IMR-90 (cell line): ENCODE measurements around the gene ANGPTL4. TPM values are rescaled to one million over a fixed set of nuclear protein-coding genes. Genes with fewer than 3 reads are reported as not detected.

Experiments
- ATAC-seq: fragments of 200-7000 bp; cut with Tn5 transposase; 2 replicates; pipeline ENCODE4 v1.9.1; 2020; ENCODE audit warnings: low read depth, mild to moderate bottlenecking, moderate library complexity
- BruUV-seq: library from RNA; stranded (reverse); fragments of 400-500 nt; replicated peaks from 2 replicates; lab custom pipeline; 2021; lab: Mats Ljungman, UMichigan
- CTCF ChIA-PET: fragments of 300-600 bp; formaldehyde crosslinking; extraction: SDS; loops from one replicate; lab custom pipeline; 2021; ENCODE audit warnings: antibody characterized with exemption; lab: Yijun Ruan, JAX
- POLR2A ChIA-PET: fragments of 300-600 bp; sonication (Branson Sonifier 250); formaldehyde crosslinking; loops from one replicate; lab custom pipeline; 2022; ENCODE audit warnings: antibody characterized with exemption; ENCODE audit not compliant: unreplicated experiment; lab: Charles Lee
- DNase-seq: peaks from one replicate; pipeline ENCODE4 v3.0.0; 2013
- H2AFZ ChIP-seq: replicated peaks from 2 replicates; pipeline ENCODE3; 2013; ENCODE audit warnings: low read length, mild to moderate bottlenecking; ENCODE audit not compliant: poor library complexity
- H2AK5ac ChIP-seq: 2 replicates; pipeline ENCODE4 v1.6.1; 2013; ENCODE audit warnings: low read depth, low read length, inconsistent platforms
- H2AK9ac ChIP-seq: replicated peaks from 2 replicates; pipeline ENCODE3; 2013; ENCODE audit warnings: mild to moderate bottlenecking, low read depth, low read length, moderate library complexity; ENCODE audit not compliant: poor library complexity
- H2BK120ac ChIP-seq: 2 replicates; pipeline ENCODE4 v1.6.1; 2013; ENCODE audit warnings: low read depth, low read length, inconsistent platforms
- H2BK15ac ChIP-seq: 3 replicates; pipeline ENCODE4 v1.6.1; 2013; ENCODE audit warnings: low read depth, low read length, inconsistent platforms
- H2BK20ac ChIP-seq: 2 replicates; pipeline ENCODE4 v1.6.1; 2013; ENCODE audit warnings: low read depth, mild to moderate bottlenecking, inconsistent platforms, low read length, moderate library complexity
- H2BK5ac ChIP-seq: 2 replicates; pipeline ENCODE4 v1.6.1; 2013; ENCODE audit warnings: mild to moderate bottlenecking, low read depth, low read length, inconsistent platforms; ENCODE audit not compliant: poor library complexity, severe bottlenecking
- H3K14ac ChIP-seq: replicated peaks from 2 replicates; pipeline ENCODE4 v1.6.1; 2013; ENCODE audit warnings: low read depth, low read length, inconsistent platforms
- H3K18ac ChIP-seq: 2 replicates; pipeline ENCODE4 v1.6.1; 2013; ENCODE audit warnings: low read depth, low read length, control low read depth
- H3K23ac ChIP-seq: 2 replicates; pipeline ENCODE4 v1.6.1; 2013; ENCODE audit warnings: low read depth, low read length, inconsistent platforms
- H3K27ac ChIP-seq: 2 replicates; pipeline ENCODE4 v1.5.1; 2013; ENCODE audit warnings: mild to moderate bottlenecking, control low read depth, low read length; ENCODE audit not compliant: insufficient read depth
- H3K27me3 ChIP-seq: 2 replicates; pipeline ENCODE4 v1.6.1; 2013; ENCODE audit warnings: low read length; ENCODE audit not compliant: control insufficient read depth, insufficient read depth
- H3K36me3 ChIP-seq: 2 replicates; pipeline ENCODE4 v1.6.1; 2013; ENCODE audit warnings: low read length, mixed read lengths; ENCODE audit not compliant: control insufficient read depth, insufficient read depth
- H3K4ac ChIP-seq: 2 replicates; pipeline ENCODE4 v1.6.1; 2013; ENCODE audit warnings: low read depth, low read length, inconsistent platforms
- H3K4me1 ChIP-seq: 2 replicates; pipeline ENCODE4 v1.6.1; 2013; ENCODE audit warnings: low read length, mixed read lengths; ENCODE audit not compliant: control insufficient read depth, insufficient read depth
- H3K4me2 ChIP-seq: 2 replicates; pipeline ENCODE4 v1.6.1; 2013; ENCODE audit warnings: low read depth, mild to moderate bottlenecking, control low read depth, low read length, moderate library complexity
- H3K4me3 ChIP-seq: 2 replicates; pipeline ENCODE4 v1.5.1; 2013; ENCODE audit warnings: low read depth, mild to moderate bottlenecking, control low read depth, low read length, moderate library complexity; ENCODE audit not compliant: insufficient read depth
- H3K56ac ChIP-seq: 2 replicates; pipeline ENCODE4 v1.6.1; 2013; ENCODE audit warnings: low read length, inconsistent platforms; ENCODE audit not compliant: insufficient read depth; ENCODE audit errors: extremely low read depth
- H3K79me1 ChIP-seq, 2 experiments: 2 replicates each; pipeline ENCODE4 v1.6.1; 2013; ENCODE audit warnings: low read length in 2 of 2, inconsistent platforms in 1 of 2, low read depth in 1 of 2
- H3K9ac ChIP-seq: 2 replicates; pipeline ENCODE4 v1.6.1; 2013; ENCODE audit warnings: low read depth, low read length, control low read depth
- H3K9me1 ChIP-seq: 2 replicates; pipeline ENCODE4 v1.6.1; 2013; ENCODE audit warnings: low read length, inconsistent platforms; ENCODE audit not compliant: insufficient read depth
- H3K9me3 ChIP-seq: 2 replicates; pipeline ENCODE4 v1.6.1; 2013; ENCODE audit warnings: low read length; ENCODE audit not compliant: control insufficient read depth, insufficient read depth
- H4K20me1 ChIP-seq: 2 replicates; pipeline ENCODE4 v1.6.1; 2013; ENCODE audit warnings: low read length, inconsistent platforms; ENCODE audit not compliant: insufficient read depth
- H4K5ac ChIP-seq: 2 replicates; pipeline ENCODE4 v1.6.1; 2013; ENCODE audit warnings: mild to moderate bottlenecking, low read depth, low read length, control low read depth
- H4K8ac ChIP-seq, 2 experiments: 2 replicates each; pipeline ENCODE4 v1.6.1; 2013; ENCODE audit warnings: low read depth in 2 of 2, low read length in 2 of 2, control low read depth in 1 of 2, inconsistent platforms in 1 of 2
- H4K91ac ChIP-seq: 2 replicates; pipeline ENCODE4 v1.6.1; 2013; ENCODE audit warnings: low read depth, low read length, inconsistent platforms; ENCODE audit not compliant: insufficient read depth
- BHLHE40 ChIP-seq: fragments of 150-350 bp; IDR thresholded peaks from 2 replicates; pipeline ENCODE4 v1.6.1; 2016; ENCODE audit warnings: mild to moderate bottlenecking, low read depth, low read length
- CEBPB ChIP-seq: IDR thresholded peaks from 2 replicates; pipeline ENCODE4 v1.6.1; 2012; ENCODE audit warnings: low read depth, low read length, improper control_type of control experiment
- CHD1 ChIP-seq: IDR thresholded peaks from 2 replicates; pipeline ENCODE4 v1.6.1; 2012; ENCODE audit warnings: low read depth, low read length, improper control_type of control experiment
- MAFK ChIP-seq: IDR thresholded peaks from 2 replicates; pipeline ENCODE4 v1.6.1; 2012; ENCODE audit warnings: low read depth, low read length, improper control_type of control experiment
- MAZ ChIP-seq: IDR thresholded peaks from 2 replicates; pipeline ENCODE4 v1.6.1; 2012; ENCODE audit warnings: low read depth, mild to moderate bottlenecking, low read length, improper control_type of control experiment, moderate library complexity, borderline replicate concordance
- MXI1 ChIP-seq: IDR thresholded peaks from 2 replicates; pipeline ENCODE4 v1.6.1; 2012; ENCODE audit warnings: low read depth, mild to moderate bottlenecking, low read length, moderate library complexity, borderline replicate concordance
- NFE2L2 ChIP-seq: fragments of 150-350 bp; IDR thresholded peaks from 2 replicates; pipeline ENCODE4 v1.6.1; 2016; ENCODE audit warnings: low read depth, mild to moderate bottlenecking, low read length
- POLR2A ChIP-seq: IDR thresholded peaks from 2 replicates; pipeline ENCODE4 v1.6.1; 2012; ENCODE audit warnings: mild to moderate bottlenecking, low read depth, low read length
- RAD21 ChIP-seq: IDR thresholded peaks from 2 replicates; pipeline ENCODE4 v1.6.1; 2012; ENCODE audit warnings: low read length, improper control_type of control experiment
- SMC3 ChIP-seq: fragments of 150-350 bp; IDR thresholded peaks from 2 replicates; pipeline ENCODE4 v1.6.1; 2016; ENCODE audit warnings: low read depth, mild to moderate bottlenecking, antibody characterized with exemption, low read length, moderate library complexity
- WGBS, 2 experiments: methylation state at CpG; one replicate each; pipeline versions ENCODE4 v1.1.5 to v1.1.7; 2013; ENCODE audit warnings: missing lambda C conversion rate in 2 of 2; ENCODE audit not compliant: insufficient read length in 1 of 2; ENCODE audit errors: extremely low coverage in 2 of 2; 5-methylcytosine and 5-hydroxymethylcytosine counted together
- dilution Hi-C: fragments of 300-500 bp; cut with HindIII; formaldehyde crosslinking; loops from one replicate; pipeline ENCODE4 v1.14.3; 2018; ENCODE audit warnings: low sequenced_read_pairs; ENCODE audit not compliant: unreplicated experiment
- in situ Hi-C: fragments of 300-500 bp; cut with MboI; formaldehyde crosslinking; loops from 3 replicates; pipeline ENCODE4 v1.14.3; 2019; ENCODE audit warnings: low sequenced_read_pairs, inconsistent platforms, mixed read lengths
- intact Hi-C: fragments of 100-400 bp; cut with micrococcal nuclease; formaldehyde crosslinking; loops from 2 replicates; pipeline ENCODE4 v1.10.0; 2022
- polyA plus RNA-seq, 3 experiments: library from polyadenylated mRNA; depleted of rRNA; stranded (reverse); fragments of >200 nt; gene quantifications; 2 replicates each; pipeline ENCODE4 v1.2.3, GENCODE V29; 2012; ENCODE audit warnings: low replicate concordance in 1 of 3
- total RNA-seq: library from RNA; depleted of rRNA; stranded (reverse); fragments of >200 nt; gene quantifications from 2 replicates; pipeline ENCODE4 v1.2.3, GENCODE V29; 2012
- TF ChIP-seq, protein P1 (sequence below): conservative IDR thresholded peaks from 2 replicates; pipeline ENCODE4 v1.5.1; 2012; ENCODE audit warnings: mild to moderate bottlenecking, low read depth, low read length, improper control_type of control experiment
- TF ChIP-seq, protein P2 (sequence below): fragments of 150-350 bp; IDR thresholded peaks from 2 replicates; pipeline ENCODE4 v1.6.1; 2016; ENCODE audit warnings: low read depth, mild to moderate bottlenecking, low read length, moderate library complexity, borderline replicate concordance
- TF ChIP-seq, protein P3 (sequence below): fragments of 150-350 bp; IDR thresholded peaks from 2 replicates; pipeline ENCODE4 v1.6.1; 2017; ENCODE audit warnings: mild to moderate bottlenecking, antibody characterized with exemption, low read length, low read depth

ANGPTL4 gene
- total and polyA plus RNA-seq, 2 of the 4 experiments (the other 2 are of a cell fraction): 1.4 to 19.1 TPM

DNA sequence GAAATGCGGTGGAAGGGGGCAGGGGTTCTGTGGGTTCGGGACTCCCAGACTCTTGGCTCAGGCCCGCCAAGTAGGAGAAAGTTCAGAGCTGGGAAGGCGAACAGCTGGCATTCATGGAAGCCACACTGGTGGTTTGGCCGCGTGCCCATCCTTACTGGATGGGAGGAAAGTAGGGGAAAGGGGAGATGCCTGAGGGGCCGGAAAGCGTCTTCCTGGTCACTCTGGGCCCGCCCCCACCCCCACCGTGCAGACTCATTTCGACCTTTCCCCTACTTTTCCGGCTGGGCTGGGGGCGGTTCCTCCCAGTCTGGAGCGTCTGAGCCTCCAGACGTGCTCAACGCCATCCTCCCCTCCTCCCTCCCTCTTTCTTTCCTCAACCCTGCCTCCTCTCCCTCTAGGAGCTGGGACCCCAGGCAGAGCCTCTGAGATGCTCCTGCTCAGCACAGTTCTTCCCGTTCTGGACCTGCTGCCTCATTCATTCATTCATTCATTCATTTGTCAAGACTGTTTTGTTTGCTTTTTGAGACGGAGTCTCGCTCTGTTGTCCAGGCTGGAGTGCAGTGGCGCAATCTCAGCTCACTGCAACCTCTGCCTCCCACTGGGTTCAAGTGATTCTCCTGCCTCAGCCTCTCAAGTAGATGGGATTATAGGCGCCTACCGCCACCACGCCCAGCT, 3.5 kb downstream of the ANGPTL4 start:
- WGBS, 2 experiments: 19% methylated on average over 6 of the region's 23 CpGs; no CpG with 5 or more reads in 1 of the 2 experiments
- Histone ChIP-seq H2BK120ac (peak overlapping the region; percentile 86), H3K23ac (peak overlapping the region; percentile 33; the same call in 1 of the 2 replicates), H3K56ac (0 out of 2 replicates have a peak overlapping the region, but pooled peaks have one; percentile 6), H2BK5ac (peak overlapping the region; percentile 65), H4K5ac (no peak overlapping the region), H3K4me3 (no peak overlapping the region), H3K4me1 (peaks cover 26% of the 10 kb centered on the region), H3K4me2 (peak overlapping the region; percentile 77), H4K91ac (peak overlapping the region; percentile 74; the same call in 1 of the 2 replicates), H2BK15ac (peak overlapping the region; percentile 33; the same call in 2 of the 3 replicates), H3K36me3 (peaks cover 14% of the 10 kb centered on the region), H3K14ac (peak overlapping the region; percentile 34), H2AK5ac (peak overlapping the region; percentile 93), H3K9me1 (peaks cover 19% of the 10 kb centered on the region), H3K79me1 (peaks cover 8 to 46% of the 10 kb centered on the region in 2 experiments; a peak in 3 of 4 replicates), H4K8ac (peak overlapping the region; percentile 44 to 57; a peak in 3 of 4 replicates), H3K9me3 (no peaks in the 10 kb centered on the region), H3K18ac (peak overlapping the region; percentile 62), H3K9ac (no peak overlapping the region), H3K4ac (peak overlapping the region; percentile 78), H3K27ac (peak overlapping the region; percentile 57; the same call in 1 of the 2 replicates), H3K27me3 (no peaks in the 10 kb centered on the region), H4K20me1 (peaks cover 16% of the 10 kb centered on the region), H2AFZ (peak overlapping the region; percentile 58), H2BK20ac (peak overlapping the region; percentile 54), H2AK9ac (peak overlapping the region; percentile 31)
- peak; percentile 98 for DNase-seq
- in situ Hi-C loops: no loop called here
- no TSS peak for BruUV-seq
- dilution Hi-C loops: no loop called here
- intact Hi-C loops: loop anchor here (1.0 kb wide), 1 partner anchor 23 kb away; the partner anchor contains the start of gene RAB11B
- CTCF ChIA-PET: interaction anchor here (1.0 kb wide), 1 partner anchor 46 kb away, joined by 4 read pairs; the partner anchor contains the start of gene MARCHF2
- ATAC-seq: peak; percentile 82
- POLR2A ChIA-PET: interaction anchor here (0.6 kb wide), 1 partner anchor 15 kb away, joined by 3 read pairs; no protein-coding TSS in a partner anchor
- TF ChIP-seq NFE2L2: peak; percentile 66; the same call in 1 of the 2 replicates
- no peak for TF ChIP-seq CHD1
- TF ChIP-seq CEBPB: peak; percentile 71
- TF ChIP-seq, protein P1, sequence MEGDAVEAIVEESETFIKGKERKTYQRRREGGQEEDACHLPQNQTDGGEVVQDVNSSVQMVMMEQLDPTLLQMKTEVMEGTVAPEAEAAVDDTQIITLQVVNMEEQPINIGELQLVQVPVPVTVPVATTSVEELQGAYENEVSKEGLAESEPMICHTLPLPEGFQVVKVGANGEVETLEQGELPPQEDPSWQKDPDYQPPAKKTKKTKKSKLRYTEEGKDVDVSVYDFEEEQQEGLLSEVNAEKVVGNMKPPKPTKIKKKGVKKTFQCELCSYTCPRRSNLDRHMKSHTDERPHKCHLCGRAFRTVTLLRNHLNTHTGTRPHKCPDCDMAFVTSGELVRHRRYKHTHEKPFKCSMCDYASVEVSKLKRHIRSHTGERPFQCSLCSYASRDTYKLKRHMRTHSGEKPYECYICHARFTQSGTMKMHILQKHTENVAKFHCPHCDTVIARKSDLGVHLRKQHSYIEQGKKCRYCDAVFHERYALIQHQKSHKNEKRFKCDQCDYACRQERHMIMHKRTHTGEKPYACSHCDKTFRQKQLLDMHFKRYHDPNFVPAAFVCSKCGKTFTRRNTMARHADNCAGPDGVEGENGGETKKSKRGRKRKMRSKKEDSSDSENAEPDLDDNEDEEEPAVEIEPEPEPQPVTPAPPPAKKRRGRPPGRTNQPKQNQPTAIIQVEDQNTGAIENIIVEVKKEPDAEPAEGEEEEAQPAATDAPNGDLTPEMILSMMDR: no peak
- 0 out of 2 replicates have a peak, but pooled peaks have one; percentile 36 for TF ChIP-seq BHLHE40
- TF ChIP-seq POLR2A: no peak
- no peak for TF ChIP-seq MAFK
- peak; percentile 33 for TF ChIP-seq RAD21
- no peak for TF ChIP-seq SMC3
- peak; percentile 95; the same call in 1 of the 2 replicates for TF ChIP-seq MAZ
- peak; percentile 55; the same call in 1 of the 2 replicates for TF ChIP-seq MXI1
- TF ChIP-seq, protein P2, sequence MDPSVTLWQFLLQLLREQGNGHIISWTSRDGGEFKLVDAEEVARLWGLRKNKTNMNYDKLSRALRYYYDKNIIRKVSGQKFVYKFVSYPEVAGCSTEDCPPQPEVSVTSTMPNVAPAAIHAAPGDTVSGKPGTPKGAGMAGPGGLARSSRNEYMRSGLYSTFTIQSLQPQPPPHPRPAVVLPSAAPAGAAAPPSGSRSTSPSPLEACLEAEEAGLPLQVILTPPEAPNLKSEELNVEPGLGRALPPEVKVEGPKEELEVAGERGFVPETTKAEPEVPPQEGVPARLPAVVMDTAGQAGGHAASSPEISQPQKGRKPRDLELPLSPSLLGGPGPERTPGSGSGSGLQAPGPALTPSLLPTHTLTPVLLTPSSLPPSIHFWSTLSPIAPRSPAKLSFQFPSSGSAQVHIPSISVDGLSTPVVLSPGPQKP: no peak
- TF ChIP-seq, protein P3, sequence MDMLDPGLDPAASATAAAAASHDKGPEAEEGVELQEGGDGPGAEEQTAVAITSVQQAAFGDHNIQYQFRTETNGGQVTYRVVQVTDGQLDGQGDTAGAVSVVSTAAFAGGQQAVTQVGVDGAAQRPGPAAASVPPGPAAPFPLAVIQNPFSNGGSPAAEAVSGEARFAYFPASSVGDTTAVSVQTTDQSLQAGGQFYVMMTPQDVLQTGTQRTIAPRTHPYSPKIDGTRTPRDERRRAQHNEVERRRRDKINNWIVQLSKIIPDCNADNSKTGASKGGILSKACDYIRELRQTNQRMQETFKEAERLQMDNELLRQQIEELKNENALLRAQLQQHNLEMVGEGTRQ: no peak
